DMS114 treated with DMSO at 0.1 percent for 48 hours (cell line): Measurements from ENCODE around the gene ZNF438.

Experiments
- DNase-seq: peaks from one replicate; lab custom pipeline; 2025; ENCODE audit not compliant: unreplicated experiment; lab: John Stamatoyannopoulos, UW

The ZNF438 gene

DNA sequence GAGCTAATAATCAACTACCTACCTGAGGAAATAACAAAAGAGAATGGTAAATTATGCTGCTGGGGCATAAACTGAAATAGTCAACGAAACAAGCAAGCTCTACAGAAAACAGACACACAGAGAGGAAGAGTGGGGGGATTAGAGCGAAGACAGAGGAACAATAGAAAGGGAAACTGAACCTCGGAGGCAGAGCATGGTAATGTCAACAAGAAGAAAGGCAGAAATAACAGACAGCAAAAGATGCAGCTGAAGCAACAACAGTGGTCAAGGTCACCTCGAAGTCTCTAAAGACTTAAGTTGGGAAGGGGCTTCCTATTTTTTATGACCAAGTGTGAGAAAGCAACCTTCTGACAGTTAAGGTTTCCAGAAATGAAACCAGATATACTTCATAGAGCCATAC, 177.0 kb downstream of the ZNF438 start:
- no peak for DNase-seq

DNA sequence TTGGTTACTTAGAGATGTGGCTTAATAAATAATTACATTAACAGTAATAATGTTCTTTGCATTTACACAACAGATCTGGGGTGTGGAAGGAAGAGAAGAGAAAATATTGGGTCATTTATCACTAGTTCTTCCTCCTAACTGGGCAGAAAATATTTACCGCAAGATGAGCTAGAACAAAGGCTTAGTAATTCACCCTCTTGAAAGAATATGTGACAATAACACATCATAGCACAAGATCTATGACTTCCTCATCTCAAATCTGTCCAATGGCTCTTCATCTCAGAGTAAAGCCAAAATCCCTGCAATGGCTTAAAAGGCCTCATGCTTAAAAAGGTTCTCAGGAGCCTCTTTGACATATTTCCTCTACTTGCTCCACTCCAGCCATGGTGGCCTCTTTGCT, 178.6 kb downstream of the ZNF438 start:
- DNase-seq, result no peak

DNA sequence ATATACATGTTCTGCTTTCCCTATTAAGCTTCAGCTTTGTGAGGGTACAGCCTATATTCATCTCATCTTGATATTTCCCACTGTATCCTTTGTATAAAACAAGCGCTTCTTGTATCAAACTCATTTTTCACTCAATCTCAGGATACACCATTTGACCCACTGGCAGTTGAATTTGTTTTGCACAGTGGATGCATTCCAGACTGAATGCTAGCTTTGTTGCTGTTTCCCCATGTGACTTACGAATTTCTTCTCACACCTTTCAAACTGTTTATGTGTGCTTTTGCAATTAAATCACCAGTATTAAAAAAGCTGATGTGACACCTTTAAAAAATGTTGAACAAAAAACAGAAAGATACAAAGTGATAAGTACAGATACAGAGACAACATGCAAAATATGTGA, 180.9 kb downstream of the ZNF438 start:
- DNase-seq, result no peak

DNA sequence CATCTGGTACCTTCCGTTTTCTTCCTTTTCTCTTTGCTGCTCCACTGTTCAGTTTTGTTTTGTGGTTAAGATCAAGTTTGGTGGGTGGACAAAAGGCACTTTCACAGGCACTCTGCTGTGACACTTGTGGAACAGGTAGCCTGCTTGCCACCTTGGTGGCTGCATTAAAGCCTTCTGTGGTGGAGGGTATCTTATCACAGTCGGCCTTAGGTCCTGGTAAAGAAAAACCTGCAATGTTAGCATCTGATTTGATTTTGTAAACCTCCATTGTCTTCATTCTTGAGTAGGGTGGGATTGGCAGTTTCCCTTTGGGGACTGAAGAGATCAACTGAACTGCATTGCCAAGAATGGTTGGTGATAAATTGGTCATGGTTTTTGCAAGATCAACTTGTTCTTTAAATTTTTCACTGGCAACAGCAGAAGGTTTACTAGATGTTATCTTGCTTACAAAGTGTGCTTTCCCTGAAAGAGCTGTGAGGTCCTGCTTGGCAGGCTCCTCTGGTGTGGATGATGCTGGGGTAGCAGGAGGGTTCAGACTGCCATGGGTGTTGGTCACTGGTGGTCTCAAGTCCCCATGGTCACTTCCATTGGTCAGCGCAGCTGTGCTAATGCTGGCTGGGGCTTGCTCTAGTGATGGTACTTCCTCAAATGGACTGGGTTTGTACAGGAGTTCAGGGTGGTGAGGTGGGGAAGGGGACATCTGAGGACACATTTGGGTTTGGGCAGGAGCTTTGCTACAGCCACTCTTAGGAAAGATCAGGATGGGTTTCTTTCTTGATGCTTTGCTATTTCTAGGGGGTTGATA, 182.2 kb downstream of the ZNF438 start:
- DNase-seq, result no peak

DNA sequence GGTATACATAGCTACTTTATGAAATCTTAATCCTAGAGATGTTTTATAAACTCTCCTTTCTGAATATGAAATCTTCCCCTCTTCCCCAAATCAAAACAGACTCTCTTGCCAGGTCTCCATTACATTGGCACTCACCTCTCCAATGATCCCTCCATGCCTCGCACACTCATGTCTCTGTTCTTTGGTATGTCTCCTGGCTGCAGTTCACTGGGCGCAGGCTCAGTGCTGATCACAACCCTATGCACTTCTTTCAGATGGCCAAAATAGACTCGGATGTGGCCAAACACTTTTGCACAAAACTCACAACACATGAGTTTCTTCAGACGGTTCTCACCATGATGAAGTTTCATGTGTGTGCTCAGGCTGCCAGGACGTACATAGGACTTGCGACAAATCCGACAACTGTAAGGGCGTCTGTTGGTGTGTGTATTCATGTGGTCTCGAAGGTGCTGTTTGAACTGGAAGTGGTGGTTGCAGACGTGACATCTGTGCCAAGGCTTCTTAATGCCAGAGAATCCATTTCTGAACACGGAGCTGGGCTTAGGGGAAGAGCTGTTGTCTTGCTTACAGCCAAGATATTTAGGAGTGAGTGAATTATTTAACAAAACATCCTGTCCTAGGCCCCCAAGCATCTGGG, 183.2 kb downstream of the ZNF438 start:
- no peak for DNase-seq

DNA sequence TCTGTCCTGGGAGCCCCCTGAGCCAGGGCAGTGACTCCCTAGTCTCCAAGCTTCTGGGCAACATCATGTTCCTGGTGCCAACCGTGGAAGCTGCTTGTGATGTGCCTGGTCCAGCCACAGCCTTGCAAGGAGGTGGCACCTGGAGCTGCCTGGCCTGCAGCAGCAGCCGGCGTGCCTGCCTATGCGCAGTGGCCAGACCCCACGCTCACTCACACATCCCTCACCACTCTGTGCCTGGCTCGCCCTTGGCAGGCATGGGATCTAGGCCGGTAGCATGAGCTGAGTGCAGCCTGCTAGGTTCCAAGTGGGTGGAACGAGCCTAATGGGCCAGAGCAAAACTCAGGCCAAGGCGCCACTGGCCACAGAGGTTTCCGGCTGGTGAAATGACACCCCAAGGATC, 184.0 kb downstream of the ZNF438 start:
- DNase-seq, result no peak

DNA sequence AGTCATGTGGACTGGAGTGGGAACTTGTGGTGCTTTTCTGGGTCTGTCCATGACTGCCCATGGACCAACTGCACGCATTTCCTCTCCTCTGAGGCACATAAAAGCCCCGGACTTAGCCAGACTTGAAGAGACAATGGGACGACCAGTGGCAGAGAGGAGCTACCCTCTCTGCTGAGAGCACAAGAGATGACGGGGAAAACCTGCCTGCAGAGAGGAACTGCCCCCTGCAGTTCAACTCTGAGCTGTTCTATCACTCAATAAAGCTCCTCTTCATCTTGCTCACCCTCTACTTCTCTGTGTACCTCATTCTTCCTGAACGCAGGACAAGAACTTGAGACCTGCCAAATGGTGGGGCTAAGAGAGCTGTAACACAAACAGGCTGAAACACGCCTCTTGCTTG, 184.5 kb downstream of the ZNF438 start:
- no peak for DNase-seq

DNA sequence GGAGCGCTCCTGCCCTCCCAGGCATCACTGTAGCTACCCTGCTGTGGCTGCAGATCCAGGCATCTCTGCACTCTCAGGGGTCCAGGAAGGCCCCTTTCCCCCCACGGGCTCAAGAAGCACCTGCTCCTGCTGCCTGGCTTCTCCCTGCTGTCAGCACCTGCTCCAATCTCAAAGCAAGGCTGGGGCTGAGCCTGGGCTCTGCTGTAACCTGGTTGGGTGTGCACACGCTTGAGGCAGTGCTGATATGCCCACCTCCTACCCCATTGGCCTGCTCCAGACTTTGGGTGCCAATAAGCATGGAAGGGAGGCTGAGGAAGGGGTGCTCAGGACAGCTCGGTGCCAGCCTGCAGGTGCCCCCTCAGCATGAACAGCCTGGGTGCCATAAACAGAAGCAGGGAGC, 185.0 kb downstream of the ZNF438 start:
- DNase-seq, result no peak

DNA sequence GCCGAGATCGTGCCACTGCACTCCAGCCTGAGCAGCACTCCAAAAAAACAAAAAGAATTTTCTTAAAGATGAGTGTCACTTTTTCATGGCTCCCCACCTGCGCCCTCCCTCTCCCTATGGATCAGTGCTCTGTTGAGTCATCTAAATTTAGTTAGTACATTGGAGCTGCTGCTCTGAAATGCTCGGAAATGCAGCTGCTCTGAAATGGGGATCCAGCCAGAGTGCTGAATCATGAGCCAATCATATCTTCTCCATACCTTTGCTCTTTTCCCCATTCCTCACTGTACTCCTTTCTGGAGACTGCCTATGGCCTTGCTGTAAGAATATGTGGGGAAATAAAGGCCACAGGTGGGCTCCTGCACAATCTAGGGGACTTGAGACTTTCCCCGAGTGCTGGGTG, 188.8 kb downstream of the ZNF438 start:
- no peak for DNase-seq

DNA sequence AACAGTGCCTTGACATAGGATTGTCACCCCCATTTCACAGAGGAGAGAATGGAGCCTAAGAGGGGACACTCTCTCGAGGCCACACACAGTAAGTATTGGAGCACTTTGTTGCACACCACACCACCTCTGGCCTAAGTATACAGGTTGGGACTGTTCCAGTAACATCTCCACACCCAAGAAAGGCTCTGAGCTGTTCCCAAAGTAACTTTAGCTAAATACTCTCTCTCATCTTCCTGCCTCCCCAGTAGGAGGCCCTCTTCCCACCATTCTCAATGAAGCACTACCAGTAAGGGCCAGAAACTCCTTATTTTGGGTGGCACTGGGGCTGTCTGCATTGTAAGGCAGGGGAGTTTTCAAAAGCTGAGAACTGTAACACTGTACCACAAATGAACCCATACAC, 189.5 kb downstream of the ZNF438 start:
- no peak for DNase-seq

DNA sequence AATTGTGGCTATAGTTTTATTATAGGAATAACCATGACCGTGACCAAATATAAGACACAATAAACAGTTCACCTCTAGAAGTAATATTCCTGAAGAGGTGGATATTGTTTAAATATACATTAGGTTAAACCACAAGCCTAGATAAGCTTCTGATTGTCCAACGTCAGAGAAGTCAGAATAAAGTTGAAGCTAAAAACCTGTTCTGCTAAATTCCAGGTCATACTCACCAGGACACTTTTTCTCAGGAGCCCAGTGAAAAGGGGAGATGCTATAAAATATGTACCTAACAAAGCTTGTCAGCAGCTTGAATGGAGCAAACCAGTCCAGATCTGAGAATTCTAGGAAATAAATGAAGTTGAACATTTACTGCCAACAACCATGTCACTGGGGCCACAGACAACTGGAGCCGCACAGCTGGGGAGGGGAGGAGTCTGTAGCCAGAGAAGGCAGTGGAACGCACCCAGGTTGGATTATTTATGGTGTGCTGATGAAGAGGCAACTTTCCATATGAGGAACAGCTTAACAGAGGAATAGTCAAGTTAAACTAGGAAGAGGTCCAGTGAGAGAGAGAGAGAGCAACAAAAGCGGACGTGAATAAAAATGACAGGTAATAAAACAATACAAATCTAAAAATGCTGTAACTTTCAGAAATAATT, 191.1 kb downstream of the ZNF438 start:
- DNase-seq, result no peak

DNA sequence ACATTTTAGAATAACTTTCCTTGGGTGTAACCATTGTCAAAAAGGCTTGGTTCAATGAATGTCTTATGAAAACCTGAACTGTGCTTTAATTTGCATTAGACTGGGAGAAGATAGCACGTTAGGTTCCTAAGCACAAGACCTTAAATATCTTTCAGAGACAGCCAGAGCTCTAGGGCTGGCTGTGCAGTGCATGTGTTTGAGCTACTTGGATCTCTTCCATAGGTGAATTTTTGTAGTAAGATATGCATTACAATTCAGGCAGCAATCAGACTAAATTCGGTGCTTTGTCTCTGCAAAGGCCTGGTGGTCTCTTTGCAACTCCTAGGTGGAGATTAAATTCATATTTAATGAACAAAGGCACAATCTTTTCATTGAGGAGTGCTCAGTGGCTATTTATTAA, 192.0 kb downstream of the ZNF438 start:
- DNase-seq, result no peak

DNA sequence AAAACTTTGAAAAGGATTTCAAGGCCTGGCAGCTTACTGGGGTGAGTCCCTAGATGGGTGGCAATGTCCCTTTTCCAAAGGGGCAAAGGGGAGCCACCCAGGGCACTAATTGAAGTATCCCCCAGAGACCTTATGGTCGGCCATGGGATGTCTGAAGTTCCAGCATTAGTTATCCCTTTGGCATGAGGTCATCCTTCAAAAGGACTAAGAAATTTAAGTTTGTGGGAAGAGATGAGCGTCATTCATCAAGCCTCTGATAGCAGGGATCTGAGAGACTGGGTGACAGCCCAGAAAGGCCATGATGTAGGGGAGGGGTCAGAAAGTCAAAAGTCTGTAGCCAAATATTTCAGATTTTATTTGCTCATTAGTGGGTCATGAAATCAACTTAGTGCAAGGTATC, 195.3 kb downstream of the ZNF438 start:
- no peak for DNase-seq

DNA sequence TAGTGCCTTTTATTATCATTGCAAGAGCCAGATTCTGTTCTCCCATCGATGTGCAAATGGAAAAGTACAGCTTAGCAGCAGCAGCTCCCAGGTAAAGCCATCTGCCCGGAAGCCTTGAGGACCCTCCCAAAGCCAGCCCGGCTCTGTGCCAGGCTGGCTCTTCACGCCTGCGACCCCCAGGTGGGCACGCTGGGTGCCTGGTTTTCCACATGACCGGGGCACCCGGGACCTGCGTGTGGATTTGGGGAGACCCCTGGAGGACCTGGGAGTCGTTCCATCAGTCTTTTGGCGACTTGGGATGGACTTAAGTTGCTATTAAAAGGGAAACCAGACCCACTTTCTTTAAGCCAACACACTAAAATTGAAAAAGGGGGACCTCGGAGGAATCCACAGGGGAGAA, 196.5 kb downstream of the ZNF438 start:
- DNase-seq, result no peak

DNA sequence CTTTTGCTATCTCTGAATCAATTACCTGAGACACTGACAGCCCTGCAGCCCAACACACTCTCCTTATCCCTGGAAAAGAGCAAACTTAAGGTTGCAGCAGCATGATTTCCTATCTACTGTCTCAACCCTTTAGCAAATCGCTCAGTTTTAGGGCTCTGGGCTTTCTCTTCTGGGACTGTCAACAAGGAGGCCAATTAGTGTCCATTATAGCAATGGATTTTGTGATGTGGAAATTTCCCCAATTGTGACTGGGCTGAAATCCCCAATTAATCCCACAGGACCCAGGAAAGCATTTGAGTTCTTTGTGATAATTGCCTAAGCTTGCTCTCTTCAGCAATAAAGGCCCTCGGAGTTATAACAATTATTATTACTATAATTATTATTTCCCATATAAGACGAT, 197.0 kb downstream of the ZNF438 start:
- DNase-seq, result no peak

DNA sequence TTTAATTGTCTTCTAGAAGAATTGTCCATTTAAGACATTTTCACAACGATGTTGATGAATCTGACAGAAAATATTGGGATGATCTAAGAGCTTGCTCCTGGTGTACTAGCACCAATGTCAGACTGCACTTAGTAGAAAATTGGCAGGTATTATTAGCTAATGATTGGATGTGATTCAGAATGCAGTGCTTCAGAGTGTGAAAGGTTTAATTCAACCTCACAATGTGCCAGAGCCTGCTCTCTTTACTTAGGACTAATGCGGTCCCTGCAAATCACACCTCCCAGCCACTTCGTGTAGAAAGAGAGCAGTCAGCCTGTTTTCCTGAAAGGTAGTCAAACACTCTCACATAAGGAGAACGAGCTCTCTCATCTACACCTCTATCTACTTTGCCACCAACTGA, 197.5 kb downstream of the ZNF438 start:
- DNase-seq, result no peak

DNA sequence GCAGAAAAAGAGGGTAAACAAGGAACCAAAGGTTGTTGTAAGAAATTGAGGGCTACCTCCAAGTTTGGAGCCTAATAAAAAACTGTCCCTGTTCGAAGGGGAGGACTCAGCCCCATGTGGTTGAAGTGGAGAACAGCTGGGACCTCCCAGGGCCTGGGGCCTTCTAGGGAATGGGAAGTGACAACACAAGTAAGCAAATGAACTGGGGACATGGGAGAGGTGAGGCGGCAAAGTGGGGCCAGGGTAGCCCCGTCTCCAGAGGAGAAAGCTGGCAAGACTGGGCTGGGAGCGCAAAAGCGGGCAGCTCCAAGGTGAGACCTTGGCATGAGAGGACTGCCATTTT, 198.1 kb downstream of the ZNF438 start:
- no peak for DNase-seq

DNA sequence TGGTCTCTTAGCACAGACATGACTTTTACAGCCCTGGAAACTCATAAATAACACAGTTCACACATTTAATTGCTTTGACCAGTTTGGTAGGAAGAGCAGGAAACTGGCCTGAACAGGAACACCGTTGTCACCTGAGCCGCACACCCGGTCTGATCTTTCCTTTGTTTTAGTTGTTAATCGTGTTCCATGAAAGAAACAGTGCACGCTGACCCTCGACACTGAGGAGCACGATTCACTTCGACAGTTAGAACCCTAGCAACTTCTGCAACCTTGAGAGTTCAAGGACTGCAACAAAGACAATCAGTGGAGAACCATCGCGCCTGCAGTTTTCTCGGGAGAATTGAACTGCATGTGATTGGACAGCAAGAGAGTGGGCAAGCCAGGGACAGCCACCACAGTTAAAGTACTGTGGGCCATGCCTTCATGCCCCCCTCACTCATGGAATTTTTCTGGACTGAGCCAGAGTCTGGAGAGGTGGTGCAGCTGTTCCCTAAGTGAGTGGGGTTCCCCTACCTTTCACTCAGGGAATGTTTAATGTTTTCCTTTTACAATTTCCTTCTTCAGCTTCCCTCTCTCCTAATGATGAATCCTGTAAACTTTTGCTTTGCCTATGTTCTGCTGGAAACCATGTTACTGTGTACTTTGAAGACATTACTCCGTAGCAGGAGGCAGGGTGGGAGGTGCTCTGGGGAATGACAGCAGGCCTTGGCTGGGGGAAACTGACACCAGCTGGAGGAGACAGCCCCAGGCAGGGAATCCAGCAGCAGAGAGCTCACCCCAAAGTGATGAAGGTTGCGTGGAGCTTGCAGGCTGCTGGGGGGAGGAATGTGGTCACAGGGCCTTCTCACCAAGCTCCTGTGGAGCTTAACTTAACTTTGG, 198.7 kb downstream of the ZNF438 start:
- DNase-seq, result no peak

DNA sequence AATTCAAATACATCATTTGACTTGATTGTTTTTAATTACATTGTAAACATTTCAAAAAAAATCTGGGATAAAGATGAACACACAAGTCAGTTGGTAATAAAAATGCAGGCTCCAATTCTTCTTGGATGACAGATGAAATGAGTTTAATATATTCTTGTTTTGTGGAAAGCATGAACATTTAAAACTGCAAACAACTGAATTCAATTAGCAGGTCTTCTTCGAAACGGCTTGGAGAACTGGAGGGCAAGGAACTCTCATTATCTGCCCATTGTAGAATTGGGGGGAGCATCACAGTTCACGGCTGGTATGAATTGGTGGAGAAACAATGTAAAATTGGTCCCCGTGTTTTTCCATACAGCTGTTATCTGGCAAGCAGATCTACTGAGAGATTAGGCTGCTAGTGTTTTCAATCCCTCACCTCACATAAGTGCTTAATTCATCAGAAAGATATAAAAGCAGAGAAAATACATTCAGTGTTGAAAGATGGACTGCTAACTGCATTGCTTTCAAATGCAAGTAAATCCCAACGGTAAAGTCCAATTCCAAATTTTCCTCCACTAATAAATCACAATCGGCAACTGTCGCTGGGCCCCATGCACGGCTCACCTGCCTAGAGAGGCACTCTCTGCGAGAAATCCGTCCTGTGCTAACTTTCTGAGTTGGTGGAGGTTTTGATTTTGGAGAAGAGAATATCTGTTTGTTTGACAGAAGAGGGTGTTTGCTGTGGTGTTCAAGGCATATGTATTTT, 199.5 kb downstream of the ZNF438 start:
- no peak for DNase-seq

DNA sequence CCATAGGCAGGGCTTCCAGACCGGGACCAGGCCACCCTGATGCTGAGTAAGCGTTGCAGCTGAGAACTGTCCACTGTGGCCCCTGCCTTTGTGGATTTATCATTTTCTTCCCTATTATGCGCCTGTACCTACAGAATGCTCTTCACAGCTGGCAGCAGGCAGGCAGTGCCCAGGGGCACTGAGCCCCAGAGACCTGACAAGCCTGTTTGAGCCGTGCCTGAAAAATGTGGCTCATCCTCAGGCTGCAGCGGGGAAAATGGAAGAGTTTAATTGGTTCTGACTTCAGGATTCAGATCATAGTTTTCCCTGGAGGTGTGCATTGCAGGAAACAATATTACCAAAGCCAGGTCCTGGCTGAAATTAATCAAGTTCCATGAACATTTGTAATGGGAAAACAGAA, 200.2 kb downstream of the ZNF438 start:
- DNase-seq, result no peak
